DND-41 (cell line): ENCODE measurements around the gene SULF2.

Source experiments
- ATAC-seq: fragments of 200-7000 bp; cut with Tn5 transposase; 3 replicates; pipeline ENCODE4 v1.9.1; 2021; ENCODE audit warnings: low read depth; ENCODE audit not compliant: insufficient read depth
- DNase-seq: peaks from one replicate; pipeline ENCODE4 v3.0.0-alpha.2; 2020
- H2AFZ ChIP-seq: 2 replicates; pipeline ENCODE4 v1.6.0; 2012; ENCODE audit warnings: low read depth, low read length
- H3K27ac ChIP-seq: 2 replicates; pipeline ENCODE4 v1.5.1; 2012; ENCODE audit warnings: low read length, inconsistent platforms
- H3K27me3 ChIP-seq: fragments of 200-600 bp; sonication (generic); 2 replicates; pipeline ENCODE4 v1.6.0; 2012; ENCODE audit warnings: low read length, mild to moderate bottlenecking, inconsistent platforms; ENCODE audit not compliant: insufficient read depth, poor library complexity
- H3K36me3 ChIP-seq: 2 replicates; pipeline ENCODE4 v1.5.1; 2012; ENCODE audit warnings: low read length, inconsistent platforms; ENCODE audit not compliant: insufficient read depth
- H3K4me1 ChIP-seq: 2 replicates; pipeline ENCODE4 v1.5.1; 2012; ENCODE audit warnings: mild to moderate bottlenecking, low read length; ENCODE audit not compliant: insufficient read depth
- H3K4me2 ChIP-seq: 2 replicates; pipeline ENCODE4 v1.6.0; 2012; ENCODE audit warnings: mild to moderate bottlenecking, moderate library complexity, low read length, inconsistent platforms; ENCODE audit not compliant: insufficient read depth
- H3K4me3 ChIP-seq, 2 experiments: fragments of 200-600 bp in 1 of 2; shearing (Covaris generic) in 1 of 2; 2 replicates each; pipeline ENCODE4 v1.5.1; 2012 to 2016; ENCODE audit warnings: inconsistent platforms in 2 of 2, low read length in 2 of 2, mild to moderate bottlenecking in 2 of 2, low read depth in 1 of 2, moderate library complexity in 1 of 2
- H3K79me2 ChIP-seq: 2 replicates; pipeline ENCODE4 v1.6.0; 2012; ENCODE audit warnings: low read length, inconsistent platforms; ENCODE audit not compliant: insufficient read depth
- H3K9ac ChIP-seq: 2 replicates; pipeline ENCODE4 v1.6.0; 2012; ENCODE audit warnings: low read depth, mild to moderate bottlenecking, inconsistent platforms, low read length, moderate library complexity
- H3K9me3 ChIP-seq: 2 replicates; pipeline ENCODE4 v1.5.1; 2012; ENCODE audit warnings: low read length, moderate library complexity, mild to moderate bottlenecking, inconsistent platforms; ENCODE audit not compliant: insufficient read depth, severe bottlenecking
- H4K20me1 ChIP-seq: 2 replicates; pipeline ENCODE4 v1.6.0; 2012; ENCODE audit warnings: low read length; ENCODE audit not compliant: insufficient read depth
- EZH2 ChIP-seq: IDR thresholded peaks from 3 replicates; pipeline ENCODE4 v1.6.1; 2012; ENCODE audit warnings: borderline replicate concordance, low read depth, mild to moderate bottlenecking, moderate library complexity, low read length, inconsistent platforms; ENCODE audit not compliant: severe bottlenecking
- TF ChIP-seq, protein P1 (sequence below): IDR thresholded peaks from 2 replicates; pipeline ENCODE4 v1.5.1; 2012; ENCODE audit warnings: borderline replicate concordance, low read length, moderate library complexity, mild to moderate bottlenecking; ENCODE audit not compliant: poor library complexity, severe bottlenecking; ENCODE audit errors: extremely low read depth

Gene SULF2

DNA sequence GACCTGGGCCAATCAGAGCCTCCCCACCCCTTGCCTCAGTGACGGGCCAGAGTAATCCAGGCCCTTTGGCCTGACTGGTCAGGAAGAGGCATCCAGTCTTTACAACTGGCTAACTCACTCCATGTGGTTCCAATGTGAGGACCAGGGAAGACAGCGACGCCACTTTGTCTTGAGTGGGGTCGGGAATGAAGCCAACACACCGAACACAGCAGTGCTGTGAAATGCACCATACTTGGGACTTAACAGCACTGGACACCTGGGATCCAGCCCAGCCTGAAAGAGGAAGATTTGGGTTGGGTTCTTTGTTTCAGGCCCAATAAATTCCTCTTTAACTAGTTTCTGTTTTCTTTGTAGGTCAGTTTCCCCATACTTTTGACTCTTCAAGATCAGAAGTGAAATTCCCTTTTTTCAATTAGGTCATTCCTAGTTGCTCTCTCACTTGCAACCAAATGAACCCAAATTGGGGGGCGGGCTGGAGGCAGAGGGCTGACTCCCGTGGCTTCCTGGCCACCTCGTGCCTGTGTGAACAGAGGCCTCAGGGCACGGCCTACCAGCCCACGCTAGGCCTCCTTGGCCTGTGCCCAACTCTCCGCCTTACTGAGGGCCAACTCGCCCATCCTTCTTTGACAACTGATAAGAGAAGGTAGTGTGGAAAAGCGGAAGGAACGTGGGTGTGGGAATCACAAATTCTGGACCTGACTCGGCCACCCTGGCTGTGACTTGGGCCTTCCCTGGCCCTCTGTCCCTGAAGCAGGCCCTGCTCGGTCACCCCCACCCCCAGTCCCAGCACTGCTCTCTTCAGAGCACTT lies 17.1 kb downstream of the SULF2 start:
- Histone ChIP-seq H3K9ac (no peak overlapping the region), H3K9me3 (no peaks in the 10 kb centered on the region), H2AFZ (no peak overlapping the region), H3K4me1 (no peaks in the 10 kb centered on the region), H4K20me1 (no peaks in the 10 kb centered on the region), H3K27me3 (no peaks in the 10 kb centered on the region), H3K4me2 (no peak overlapping the region), H3K79me2 (no peaks in the 10 kb centered on the region), H3K27ac (no peak overlapping the region), H3K4me3 (no peak overlapping the region), H3K36me3 (no peaks in the 10 kb centered on the region)
- no peak for TF ChIP-seq EZH2
- TF ChIP-seq, protein P1, sequence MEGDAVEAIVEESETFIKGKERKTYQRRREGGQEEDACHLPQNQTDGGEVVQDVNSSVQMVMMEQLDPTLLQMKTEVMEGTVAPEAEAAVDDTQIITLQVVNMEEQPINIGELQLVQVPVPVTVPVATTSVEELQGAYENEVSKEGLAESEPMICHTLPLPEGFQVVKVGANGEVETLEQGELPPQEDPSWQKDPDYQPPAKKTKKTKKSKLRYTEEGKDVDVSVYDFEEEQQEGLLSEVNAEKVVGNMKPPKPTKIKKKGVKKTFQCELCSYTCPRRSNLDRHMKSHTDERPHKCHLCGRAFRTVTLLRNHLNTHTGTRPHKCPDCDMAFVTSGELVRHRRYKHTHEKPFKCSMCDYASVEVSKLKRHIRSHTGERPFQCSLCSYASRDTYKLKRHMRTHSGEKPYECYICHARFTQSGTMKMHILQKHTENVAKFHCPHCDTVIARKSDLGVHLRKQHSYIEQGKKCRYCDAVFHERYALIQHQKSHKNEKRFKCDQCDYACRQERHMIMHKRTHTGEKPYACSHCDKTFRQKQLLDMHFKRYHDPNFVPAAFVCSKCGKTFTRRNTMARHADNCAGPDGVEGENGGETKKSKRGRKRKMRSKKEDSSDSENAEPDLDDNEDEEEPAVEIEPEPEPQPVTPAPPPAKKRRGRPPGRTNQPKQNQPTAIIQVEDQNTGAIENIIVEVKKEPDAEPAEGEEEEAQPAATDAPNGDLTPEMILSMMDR: no peak
- ATAC-seq (no peak), DNase-seq (no peak)

DNA sequence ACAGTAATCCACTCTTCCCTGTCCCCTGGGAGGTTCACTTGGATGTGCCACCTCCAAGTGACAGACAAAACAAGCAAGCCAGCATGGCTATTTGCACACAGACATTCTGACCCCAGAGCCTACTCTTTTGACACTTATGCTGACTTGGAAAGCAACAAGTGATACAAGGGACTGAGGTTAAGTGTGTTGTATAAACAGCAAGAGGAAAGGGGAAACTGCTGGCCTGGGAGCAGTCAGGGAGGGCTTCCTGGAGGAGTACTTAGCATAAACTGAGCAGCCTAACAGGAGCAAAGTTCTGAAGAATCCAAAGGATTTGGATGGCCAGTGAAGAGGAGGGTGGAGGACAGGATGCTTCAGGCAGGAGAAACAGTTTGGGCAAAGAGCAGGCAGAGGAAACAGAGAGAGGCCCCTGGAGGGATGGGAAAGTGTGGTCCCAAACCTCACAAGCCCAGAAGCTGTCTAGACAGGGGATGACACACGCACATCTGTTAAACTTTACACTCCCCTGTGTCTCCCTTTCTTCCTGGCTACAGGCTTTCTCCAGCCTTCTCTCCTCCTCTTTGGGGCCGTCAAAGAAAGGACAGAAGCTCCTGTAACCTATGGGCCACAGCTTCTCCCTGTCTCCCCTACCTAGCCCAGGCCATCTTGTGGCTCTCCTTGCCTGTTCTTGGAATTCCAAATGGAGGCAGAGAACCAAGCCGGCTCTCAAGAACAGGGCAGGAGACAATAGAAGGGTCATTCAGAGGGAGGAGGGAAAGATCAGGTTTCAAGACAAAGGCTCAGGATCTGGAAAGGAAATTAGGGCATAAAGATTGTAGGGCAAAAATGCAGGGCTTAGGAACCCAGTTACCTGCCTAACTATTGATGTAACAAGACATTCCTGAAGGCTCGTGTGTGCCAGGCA lies 19.3 kb downstream of the SULF2 start:
- no peak overlapping the region for H2AFZ ChIP-seq
- H3K9me3 ChIP-seq: no peaks in the 10 kb centered on the region
- no peaks in the 10 kb centered on the region for H3K27me3 ChIP-seq
- H3K27ac ChIP-seq: no peak overlapping the region
- H3K4me3 ChIP-seq: no peak overlapping the region
- DNase-seq (no peak), ATAC-seq (no peak)
- no peak overlapping the region for H3K4me2 ChIP-seq
- H3K4me1 ChIP-seq: no peaks in the 10 kb centered on the region
- H3K36me3 ChIP-seq: no peaks in the 10 kb centered on the region
- H3K79me2 ChIP-seq: no peaks in the 10 kb centered on the region
- no peak for TF ChIP-seq EZH2
- TF ChIP-seq, protein P1: no peak
- no peak overlapping the region for H3K9ac ChIP-seq
- H4K20me1 ChIP-seq: no peaks in the 10 kb centered on the region

- no peaks in the 10 kb centered on the region for H4K20me1 ChIP-seq
- H3K4me2 ChIP-seq: no peak overlapping the region
- H2AFZ ChIP-seq: no peak overlapping the region
- no peaks in the 10 kb centered on the region for H3K9me3 ChIP-seq
- no peaks in the 10 kb centered on the region for H3K79me2 ChIP-seq
- no peak for DNase-seq
- H3K36me3 ChIP-seq: no peaks in the 10 kb centered on the region
- no peaks in the 10 kb centered on the region for H3K4me1 ChIP-seq
- no peak overlapping the region for H3K4me3 ChIP-seq
- TF ChIP-seq EZH2: no peak
- TF ChIP-seq, protein P1: no peak
- H3K27me3 ChIP-seq: no peaks in the 10 kb centered on the region
- no peak overlapping the region for H3K9ac ChIP-seq
- no peak overlapping the region for H3K27ac ChIP-seq
- ATAC-seq: no peak
Measured at GRCh38 chr20:47765271-47765670, 20.0 kb downstream of the SULF2 start.
